Kidney (tissue), 14 donors: Measurements from ENCODE around the gene MNDA. TPM values are rescaled to one million over a fixed set of nuclear protein-coding genes. Genes with fewer than 3 reads are reported as not detected.

Source experiments
- DNase-seq, 5 donors: peaks; one replicate each; pipeline ENCODE4 v3.0.0-alpha.2; 2013 to 2020
- FAIRE-seq: peaks from 2 replicates; lab custom pipeline; 2012; peaks lifted over from hg19 to GRCh38; lab: Jason Lieb, UNC
- H3K27ac ChIP-seq, 2 donors: one replicate each; pipeline ENCODE4 v1.7.0; 2013; ENCODE audit warnings: low read depth in 2 of 2, low read length in 2 of 2, inconsistent platforms in 1 of 2
- H3K27me3 ChIP-seq: one replicate; pipeline ENCODE4 v1.7.1; 2013; ENCODE audit warnings: low read length, inconsistent platforms; ENCODE audit not compliant: control insufficient read depth, insufficient read depth
- H3K36me3 ChIP-seq, 3 donors: one replicate each; pipeline versions ENCODE4 v1.7.0 to v1.7.1; 2013; ENCODE audit warnings: low read length in 3 of 3, control low read depth in 1 of 3, inconsistent platforms in 1 of 3; ENCODE audit not compliant: insufficient read depth in 3 of 3, control insufficient read depth in 2 of 3
- H3K4me1 ChIP-seq, 3 donors: one replicate each; pipeline versions ENCODE4 v1.7.0 to v1.7.1; 2013; ENCODE audit warnings: low read length in 3 of 3, inconsistent platforms in 1 of 3, low read depth in 1 of 3; ENCODE audit not compliant: control insufficient read depth in 2 of 3, insufficient read depth in 2 of 3
- H3K4me3 ChIP-seq, 3 donors: one replicate each; pipeline versions ENCODE4 v1.7.0 to v1.8.1; 2013; ENCODE audit warnings: low read length in 3 of 3, control low read depth in 1 of 3, inconsistent platforms in 1 of 3
- H3K9ac ChIP-seq, 3 donors: one replicate each; pipeline versions ENCODE4 v1.7.0 to v1.7.1; 2013; ENCODE audit warnings: low read length in 3 of 3, control low read depth in 1 of 3, inconsistent platforms in 1 of 3
- H3K9me3 ChIP-seq, 3 donors: one replicate each; pipeline versions ENCODE4 v1.7.0 to v1.7.1; 2013; ENCODE audit warnings: low read length in 3 of 3, control low read depth in 1 of 3, inconsistent platforms in 1 of 3; ENCODE audit not compliant: control insufficient read depth in 2 of 3, insufficient read depth in 1 of 3
- intact Hi-C: fragments of 100-400 bp; cut with DNase I; formaldehyde crosslinking; loops from one replicate; pipeline ENCODE4 v1.11.1; 2022
- polyA plus RNA-seq: library from polyadenylated mRNA; stranded (reverse); fragments of 350-450 nt; fragmentation: Illumina TruSeq; extraction: RNeasy Lipid Tissue Mini Kit (QIAGEN cat#74804); gene quantifications from one replicate; pipeline ENCODE4 v1.2.3, GENCODE V29; 2014; ENCODE audit warnings: low read depth, low replicate concordance; ENCODE audit not compliant: insufficient read depth
- total RNA-seq: library from RNA; stranded (reverse); fragmentation: NEBNext Ultra II Directional; extraction: Animal tissue kit (Norgen Biotek cat#: 25700); gene quantifications from one replicate; pipeline ENCODE4 v1.2.1, GENCODE V29; 2021
- TF ChIP-seq, protein P1 (sequence below): IDR thresholded peaks from 3 replicates; pipeline ENCODE4 v1.5.1; 2012; ENCODE audit warnings: mild to moderate bottlenecking, moderate library complexity, borderline replicate concordance; ENCODE audit not compliant: insufficient read depth; ENCODE audit errors: extremely low read depth
- donor health status: control.
- donor health status: control.
- donor health status: control.
- donor health status: control.
- donor health status: control.
- donor health status: DM: yes; HTN: yes; CAD: no.
- donor health status: Normal renal cell carcinoma (clear cell type).

The MNDA gene
- total and polyA plus RNA-seq, 2 donors from 2014 or later: 2.6 to 8.3 TPM

DNA sequence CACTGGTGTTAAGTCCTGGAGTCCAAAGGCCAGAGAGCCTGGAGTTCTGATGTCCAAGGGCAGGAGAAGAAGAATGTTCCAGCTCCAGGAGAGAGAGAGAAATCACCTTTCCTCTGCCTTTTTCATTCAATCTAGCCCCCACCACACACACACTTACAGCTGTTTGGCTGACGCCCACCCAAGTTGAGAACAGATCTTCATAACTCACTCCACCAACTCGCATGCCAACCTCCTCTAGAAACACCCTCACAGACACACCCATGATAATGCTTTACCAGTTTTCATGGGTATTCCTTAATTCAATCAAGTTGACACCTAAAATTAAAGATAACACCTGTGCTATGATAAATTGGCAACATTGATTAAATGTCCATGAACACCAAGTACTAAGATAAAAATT, 42.0 kb downstream of the MNDA start:
- intact Hi-C loops: no loop called here
- FAIRE-seq: no peak
- H3K27me3 ChIP-seq: no peaks in the 10 kb centered on the region
- H3K9me3 ChIP-seq: no peaks in the 10 kb centered on the region
- DNase-seq: no peak
- H3K4me3 ChIP-seq: no peak overlapping the region
- TF ChIP-seq, protein P1, sequence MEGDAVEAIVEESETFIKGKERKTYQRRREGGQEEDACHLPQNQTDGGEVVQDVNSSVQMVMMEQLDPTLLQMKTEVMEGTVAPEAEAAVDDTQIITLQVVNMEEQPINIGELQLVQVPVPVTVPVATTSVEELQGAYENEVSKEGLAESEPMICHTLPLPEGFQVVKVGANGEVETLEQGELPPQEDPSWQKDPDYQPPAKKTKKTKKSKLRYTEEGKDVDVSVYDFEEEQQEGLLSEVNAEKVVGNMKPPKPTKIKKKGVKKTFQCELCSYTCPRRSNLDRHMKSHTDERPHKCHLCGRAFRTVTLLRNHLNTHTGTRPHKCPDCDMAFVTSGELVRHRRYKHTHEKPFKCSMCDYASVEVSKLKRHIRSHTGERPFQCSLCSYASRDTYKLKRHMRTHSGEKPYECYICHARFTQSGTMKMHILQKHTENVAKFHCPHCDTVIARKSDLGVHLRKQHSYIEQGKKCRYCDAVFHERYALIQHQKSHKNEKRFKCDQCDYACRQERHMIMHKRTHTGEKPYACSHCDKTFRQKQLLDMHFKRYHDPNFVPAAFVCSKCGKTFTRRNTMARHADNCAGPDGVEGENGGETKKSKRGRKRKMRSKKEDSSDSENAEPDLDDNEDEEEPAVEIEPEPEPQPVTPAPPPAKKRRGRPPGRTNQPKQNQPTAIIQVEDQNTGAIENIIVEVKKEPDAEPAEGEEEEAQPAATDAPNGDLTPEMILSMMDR: no peak
- H3K27ac ChIP-seq: no peak overlapping the region
- H3K9ac ChIP-seq: no peak overlapping the region
- no peaks in the 10 kb centered on the region for H3K4me1 ChIP-seq
- no peaks in the 10 kb centered on the region for H3K36me3 ChIP-seq

DNA sequence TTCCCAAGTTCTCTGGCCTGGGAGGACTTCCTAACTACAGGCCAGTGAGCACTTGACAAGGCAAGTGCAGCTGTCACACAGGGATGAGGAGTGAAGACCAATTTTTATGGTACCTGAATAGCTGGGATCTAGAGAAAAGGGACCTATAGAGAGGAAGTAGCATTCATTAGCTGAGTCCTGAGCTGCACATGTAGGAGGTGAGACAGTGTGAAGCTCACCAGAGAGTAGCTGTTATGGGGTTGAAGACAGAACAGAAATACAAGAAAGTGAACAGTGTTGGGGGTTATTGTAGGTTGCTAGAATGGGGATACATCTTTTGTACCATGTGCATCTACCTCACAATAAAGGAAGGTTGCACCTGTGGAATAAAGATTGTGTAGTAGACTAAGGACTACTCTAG, 62.5 kb downstream of the MNDA start:
- H3K27me3 ChIP-seq: no peaks in the 10 kb centered on the region
- H3K4me1 ChIP-seq: no peaks in the 10 kb centered on the region
- TF ChIP-seq, protein P1: no peak
- no peak overlapping the region for H3K4me3 ChIP-seq
- H3K9me3 ChIP-seq: peaks cover 0 to 9% (median 0%) of the 10 kb centered on the region in 3 donors
- no peaks in the 10 kb centered on the region for H3K36me3 ChIP-seq
- DNase-seq (no peak), FAIRE-seq (no peak)
- intact Hi-C loops: no loop called here
- H3K9ac ChIP-seq: no peak overlapping the region
- H3K27ac ChIP-seq: no peak overlapping the region

DNA sequence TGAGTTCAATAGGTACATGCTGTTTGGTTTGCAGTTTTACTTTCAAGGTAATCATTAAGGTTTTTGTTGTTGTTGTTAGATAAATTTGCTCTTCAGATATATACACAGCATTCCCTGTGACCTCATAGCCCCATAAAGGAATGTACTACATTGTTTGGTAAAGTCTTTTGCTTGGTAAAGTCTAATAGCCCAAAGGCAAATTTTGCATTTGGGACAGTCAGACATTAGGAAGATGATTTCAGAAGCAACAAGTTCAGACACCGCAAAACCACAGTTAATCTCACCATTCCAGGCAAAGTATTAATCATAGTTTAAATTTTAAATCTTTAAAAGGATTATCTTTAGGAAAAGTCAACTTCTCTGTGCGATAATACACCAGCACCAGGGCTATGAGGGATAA, 67.6 kb downstream of the MNDA start:
- Histone ChIP-seq H3K27me3 (no peaks in the 10 kb centered on the region), H3K36me3 (no peaks in the 10 kb centered on the region), H3K27ac (no peak overlapping the region), H3K4me3 (no peak overlapping the region), H3K9ac (no peak overlapping the region), H3K4me1 (no peaks in the 10 kb centered on the region), H3K9me3 (peaks cover 0 to 7% (median 0%) of the 10 kb centered on the region in 3 donors)
- intact Hi-C loops: no loop called here
- DNase-seq: no peak
- no peak for FAIRE-seq
- TF ChIP-seq, protein P1: no peak

Other genes with a start within 250 kb of the MNDA start
- not detected for gene OR10Z1, start 226.1 kb upstream of the MNDA start, total RNA-seq
- not detected for gene OR10Z1, start 226.1 kb upstream of the MNDA start, polyA plus RNA-seq
- 0.28 TPM for gene SPTA1, start 144.6 kb upstream of the MNDA start, total RNA-seq
- gene SPTA1, start 144.6 kb upstream of the MNDA start, polyA plus RNA-seq: not detected
- not detected for gene OR6K2, start 130.7 kb upstream of the MNDA start, total RNA-seq
- not detected for gene OR6K2, start 130.7 kb upstream of the MNDA start, polyA plus RNA-seq
- not detected for gene OR6K3, start 110.6 kb upstream of the MNDA start, total RNA-seq
- gene OR6K3, start 110.6 kb upstream of the MNDA start, polyA plus RNA-seq: not detected
- gene OR6K6, start 76.6 kb upstream of the MNDA start, total RNA-seq: not detected
- not detected for gene OR6K6, start 76.6 kb upstream of the MNDA start, polyA plus RNA-seq
- gene OR6N1, start 59.2 kb upstream of the MNDA start, total RNA-seq: not detected
- gene OR6N1, start 59.2 kb upstream of the MNDA start, polyA plus RNA-seq: not detected
- not detected for gene OR6N2, start 50.1 kb upstream of the MNDA start, total RNA-seq
- not detected for gene OR6N2, start 50.1 kb upstream of the MNDA start, polyA plus RNA-seq
- gene PYHIN1, start 100.2 kb downstream of the MNDA start, total RNA-seq: 3.9 TPM
- 0.30 TPM for gene PYHIN1, start 100.2 kb downstream of the MNDA start, polyA plus RNA-seq
- 91.8 TPM for gene IFI16, start 178.6 kb downstream of the MNDA start, total RNA-seq
- gene IFI16, start 178.6 kb downstream of the MNDA start, polyA plus RNA-seq: 30.0 TPM
- gene AIM2, start 245.4 kb downstream of the MNDA start, total RNA-seq: 4.6 TPM
- not detected for gene AIM2, start 245.4 kb downstream of the MNDA start, polyA plus RNA-seq